GM20000 (cell line): ENCODE data around the gene EXPH5.

Experiments
- DNase-seq: peaks from one replicate; pipeline ENCODE4 v3.0.0; 2012; ENCODE audit warnings: low spot score
- CTCF ChIP-seq: IDR thresholded peaks from 2 replicates; pipeline ENCODE4 v1.5.1; 2012; ENCODE audit warnings: mild to moderate bottlenecking, control low read depth; ENCODE audit errors: extremely low read depth, missing control alignments

Gene EXPH5

GRCh38 chr11:108543316-108543964, 50.1 kb downstream of the EXPH5 start:
- no peak for TF ChIP-seq CTCF
- no peak for DNase-seq

- no peak for TF ChIP-seq CTCF
- DNase-seq, result no peak
Observed at GRCh38 chr11:108541531-108541930, 52.0 kb downstream of the EXPH5 start.

GRCh38 chr11:108538502-108538901, 55.1 kb downstream of the EXPH5 start:
- TF ChIP-seq CTCF, result no peak
- DNase-seq, result no peak

- no peak for DNase-seq
- TF ChIP-seq CTCF, result no peak
Observed at GRCh38 chr11:108538022-108538424, 55.5 kb downstream of the EXPH5 start.

- DNase-seq, result no peak
- TF ChIP-seq CTCF, result no peak
Observed at GRCh38 chr11:108536783-108537182, 56.8 kb downstream of the EXPH5 start.

GRCh38 chr11:108535384-108535955, 58.1 kb downstream of the EXPH5 start:
- no peak for TF ChIP-seq CTCF
- no peak for DNase-seq

- no peak for TF ChIP-seq CTCF
- no peak for DNase-seq
Observed at GRCh38 chr11:108534274-108534882, 59.2 kb downstream of the EXPH5 start.
